Measurements from ENCODE around the gene SPPL2C. TPM values are rescaled to one million over a fixed set of nuclear protein-coding genes. Genes with fewer than 3 reads are reported as not detected.

SPPL2C gene
- total RNA-seq, 1 experiment from 2014 or later, result not detected

DNA sequence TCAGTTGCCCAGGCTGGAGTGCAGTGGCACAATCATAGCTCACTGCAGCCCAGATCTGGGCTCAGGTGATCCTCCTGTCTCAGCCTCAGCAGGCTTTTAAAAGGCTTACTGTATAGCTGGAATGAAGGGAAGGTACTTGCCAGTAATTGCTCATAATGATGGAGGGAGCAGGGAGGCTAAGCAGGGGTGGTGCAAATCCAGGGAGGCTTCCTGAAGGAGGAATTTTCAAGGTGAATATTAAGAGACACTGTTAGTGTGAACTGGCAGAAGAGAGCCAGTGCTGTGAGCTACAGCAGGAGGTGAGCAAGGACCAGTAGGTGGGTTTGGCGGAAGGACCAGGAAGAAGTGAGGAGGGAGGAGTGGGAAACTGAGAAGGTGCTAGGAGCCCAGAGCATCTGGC is 35.8 kb upstream of the SPPL2C start:
- H3K4me1 ChIP-seq (ENCODE audit: insufficient read depth, low read length, poor library complexity, severe bottlenecking), result no peaks in the 10 kb centered on the region
- no peaks in the 10 kb centered on the region for H3K36me3 ChIP-seq (ENCODE audit: insufficient read depth, low read length, poor library complexity, severe bottlenecking)
- H3K27me3 ChIP-seq (replicated peaks; ENCODE audit: insufficient read depth, low read depth, low read length, poor library complexity), result no peaks in the 10 kb centered on the region
- TF ChIP-seq EZH2 (IDR thresholded peaks at IDR 0.05; ENCODE audit: borderline replicate concordance, low read depth, low read length, poor library complexity, severe bottlenecking), result no peak
- TF ChIP-seq, protein P1, sequence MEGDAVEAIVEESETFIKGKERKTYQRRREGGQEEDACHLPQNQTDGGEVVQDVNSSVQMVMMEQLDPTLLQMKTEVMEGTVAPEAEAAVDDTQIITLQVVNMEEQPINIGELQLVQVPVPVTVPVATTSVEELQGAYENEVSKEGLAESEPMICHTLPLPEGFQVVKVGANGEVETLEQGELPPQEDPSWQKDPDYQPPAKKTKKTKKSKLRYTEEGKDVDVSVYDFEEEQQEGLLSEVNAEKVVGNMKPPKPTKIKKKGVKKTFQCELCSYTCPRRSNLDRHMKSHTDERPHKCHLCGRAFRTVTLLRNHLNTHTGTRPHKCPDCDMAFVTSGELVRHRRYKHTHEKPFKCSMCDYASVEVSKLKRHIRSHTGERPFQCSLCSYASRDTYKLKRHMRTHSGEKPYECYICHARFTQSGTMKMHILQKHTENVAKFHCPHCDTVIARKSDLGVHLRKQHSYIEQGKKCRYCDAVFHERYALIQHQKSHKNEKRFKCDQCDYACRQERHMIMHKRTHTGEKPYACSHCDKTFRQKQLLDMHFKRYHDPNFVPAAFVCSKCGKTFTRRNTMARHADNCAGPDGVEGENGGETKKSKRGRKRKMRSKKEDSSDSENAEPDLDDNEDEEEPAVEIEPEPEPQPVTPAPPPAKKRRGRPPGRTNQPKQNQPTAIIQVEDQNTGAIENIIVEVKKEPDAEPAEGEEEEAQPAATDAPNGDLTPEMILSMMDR (conservative IDR thresholded peaks at IDR 0.05; ENCODE audit: low read depth, low read length), result no peak
- DNase-seq (ENCODE audit: low spot score), result no peak
- ChIA-PET POLR2A (ENCODE audit: low non-redundant PET) (no interaction called here), CTCF (no interaction called here)
- intact Hi-C loops (cut with micrococcal nuclease; ENCODE audit: unreplicated experiment), result no loop called here
- no peak overlapping the region for H3K27ac ChIP-seq (ENCODE audit: low read depth, low read length, poor library complexity, severe bottlenecking)
- H3K9me3 ChIP-seq (ENCODE audit: low read depth, low read length, poor library complexity, severe bottlenecking), result no peaks in the 10 kb centered on the region
- no TSS peak for BruUV-seq (replicated peaks)
- H3K4me3 ChIP-seq (ENCODE audit: low read depth, low read length, poor library complexity, severe bottlenecking), result no peak overlapping the region

DNA sequence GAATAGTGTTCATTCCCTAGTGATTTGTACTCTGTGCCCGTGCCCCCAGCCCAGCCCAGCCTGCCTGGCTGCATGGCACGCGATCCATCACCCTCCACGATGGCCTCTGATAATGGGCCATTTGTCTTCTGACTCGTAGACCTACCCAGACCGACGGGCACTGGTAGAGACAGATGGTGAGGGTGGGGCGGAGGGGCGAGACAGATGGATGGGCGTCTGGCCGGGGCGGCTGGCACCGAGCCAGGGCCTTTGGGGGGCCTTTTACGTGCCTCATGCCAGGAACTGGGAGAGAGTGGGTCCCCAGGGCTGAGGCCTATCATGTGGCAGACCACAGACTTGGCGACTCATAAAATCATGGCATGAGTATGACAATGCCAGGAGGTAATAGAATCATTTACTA is 35.2 kb upstream of the SPPL2C start:
- no peak for TF ChIP-seq EZH2 (IDR thresholded peaks at IDR 0.05; ENCODE audit: borderline replicate concordance, low read depth, low read length, poor library complexity, severe bottlenecking)
- TF ChIP-seq, protein P1 (conservative IDR thresholded peaks at IDR 0.05; ENCODE audit: low read depth, low read length), result no peak
- H3K27me3 ChIP-seq (replicated peaks; ENCODE audit: insufficient read depth, low read depth, low read length, poor library complexity), result no peaks in the 10 kb centered on the region
- H3K36me3 ChIP-seq (ENCODE audit: insufficient read depth, low read length, poor library complexity, severe bottlenecking), result no peaks in the 10 kb centered on the region
- H3K4me1 ChIP-seq (ENCODE audit: insufficient read depth, low read length, poor library complexity, severe bottlenecking), result no peaks in the 10 kb centered on the region
- no TSS peak for BruUV-seq (replicated peaks)
- no peak overlapping the region for H3K4me3 ChIP-seq (ENCODE audit: low read depth, low read length, poor library complexity, severe bottlenecking)
- intact Hi-C loops (cut with micrococcal nuclease; ENCODE audit: unreplicated experiment), result no loop called here
- ChIA-PET POLR2A (ENCODE audit: low non-redundant PET) (no interaction called here), CTCF (no interaction called here)
- H3K9me3 ChIP-seq (ENCODE audit: low read depth, low read length, poor library complexity, severe bottlenecking), result no peaks in the 10 kb centered on the region
- H3K27ac ChIP-seq (ENCODE audit: low read depth, low read length, poor library complexity, severe bottlenecking), result no peak overlapping the region
- DNase-seq (ENCODE audit: low spot score), result no peak

DNA sequence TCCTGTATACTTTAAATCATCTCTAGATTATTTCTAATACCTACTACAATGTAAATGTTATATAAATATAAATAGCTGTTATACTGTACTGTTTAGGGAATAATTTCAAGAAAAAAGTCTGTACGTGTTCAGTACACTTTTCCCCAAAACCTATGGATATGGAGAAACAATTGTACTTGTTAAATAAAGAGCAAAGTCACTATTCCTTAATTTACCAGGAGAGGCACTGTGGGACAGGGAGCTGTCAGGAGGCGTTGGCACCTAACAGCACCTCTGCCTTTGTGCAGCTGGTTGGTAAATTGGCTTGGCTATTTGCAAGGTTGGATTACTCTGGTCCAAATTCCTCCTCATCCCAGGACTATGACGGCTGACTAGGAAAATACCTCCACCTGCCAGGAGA is 32.6 kb upstream of the SPPL2C start:
- no peak for TF ChIP-seq EZH2 (IDR thresholded peaks at IDR 0.05; ENCODE audit: borderline replicate concordance, low read depth, low read length, poor library complexity, severe bottlenecking)
- TF ChIP-seq, protein P1 (conservative IDR thresholded peaks at IDR 0.05; ENCODE audit: low read depth, low read length), result 0 out of 2 replicates have a peak, but pooled peaks have one; percentile 26

More for the DNA sequence above, 32.6 kb upstream of the SPPL2C start:
- no peaks in the 10 kb centered on the region for H3K4me1 ChIP-seq (ENCODE audit: insufficient read depth, low read length, poor library complexity, severe bottlenecking)
- no peak overlapping the region for H3K4me3 ChIP-seq (ENCODE audit: low read depth, low read length, poor library complexity, severe bottlenecking)
- H3K9me3 ChIP-seq (ENCODE audit: low read depth, low read length, poor library complexity, severe bottlenecking), result no peaks in the 10 kb centered on the region
- no peak overlapping the region for H3K27ac ChIP-seq (ENCODE audit: low read depth, low read length, poor library complexity, severe bottlenecking)
- POLR2A ChIA-PET (ENCODE audit: low non-redundant PET), result no interaction called here
- intact Hi-C loops (cut with micrococcal nuclease; ENCODE audit: unreplicated experiment), result no loop called here
- no peaks in the 10 kb centered on the region for H3K27me3 ChIP-seq (replicated peaks; ENCODE audit: insufficient read depth, low read depth, low read length, poor library complexity)
- DNase-seq (ENCODE audit: low spot score), result peak; percentile 25
- BruUV-seq (replicated peaks), result no TSS peak
- CTCF ChIA-PET, result no interaction called here
- no peaks in the 10 kb centered on the region for H3K36me3 ChIP-seq (ENCODE audit: insufficient read depth, low read length, poor library complexity, severe bottlenecking)
